Upper lobe of left lung (tissue), 4 donors: ENCODE measurements around the gene VANGL1.

Source experiments
- EP300 ChIP-seq, 4 donors: sonication (generic); formaldehyde crosslinking; IDR thresholded peaks; one replicate each; pipeline ENCODE4 v1.5.1; 2017; ENCODE audit warnings: antibody characterized with exemption in 4 of 4, control low read depth in 2 of 4
- POLR2A ChIP-seq, 4 donors: fragments of 450-650 bp; IDR thresholded peaks; one replicate each; pipeline ENCODE4 v1.5.1; 2016 to 2017; ENCODE audit warnings: antibody characterized with exemption in 4 of 4, mild to moderate bottlenecking in 2 of 4
- POLR2AphosphoS5 ChIP-seq, 2 donors: sonication (generic); formaldehyde crosslinking; IDR thresholded peaks; one replicate each; pipeline ENCODE4 v1.5.1; 2017; ENCODE audit warnings: antibody characterized with exemption in 2 of 2
- TF ChIP-seq, protein P1 (sequence below), 6 experiments: fragments of 450-650 bp in 4 of 6; fragments of 200-600 bp in 2 of 6; sonication (generic) in 2 of 6; IDR thresholded peaks; one replicate each; pipeline ENCODE4 v1.5.1; 2016 to 2019; ENCODE audit warnings: antibody characterized with exemption in 6 of 6

DNA sequence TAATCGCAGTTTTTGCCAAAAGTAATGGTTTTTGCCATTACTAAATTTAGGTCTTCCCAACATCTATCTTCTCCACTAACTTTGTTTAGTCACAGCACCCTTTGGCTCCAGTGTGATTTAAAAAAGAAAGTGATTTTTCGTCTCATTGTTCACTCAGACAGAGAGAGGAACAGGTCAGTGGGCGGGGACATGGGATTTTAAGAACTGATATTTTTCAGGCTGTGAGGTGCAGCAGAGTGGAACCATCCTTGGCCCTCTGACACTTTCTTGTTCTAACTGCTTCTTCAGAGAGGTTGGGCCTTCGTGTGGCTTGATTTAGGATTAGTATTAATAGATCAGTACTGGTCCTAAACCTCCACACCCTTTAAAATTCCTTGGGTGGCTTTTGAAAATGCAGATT lies 88.0 kb downstream of the VANGL1 start:
- TF ChIP-seq, protein P1, sequence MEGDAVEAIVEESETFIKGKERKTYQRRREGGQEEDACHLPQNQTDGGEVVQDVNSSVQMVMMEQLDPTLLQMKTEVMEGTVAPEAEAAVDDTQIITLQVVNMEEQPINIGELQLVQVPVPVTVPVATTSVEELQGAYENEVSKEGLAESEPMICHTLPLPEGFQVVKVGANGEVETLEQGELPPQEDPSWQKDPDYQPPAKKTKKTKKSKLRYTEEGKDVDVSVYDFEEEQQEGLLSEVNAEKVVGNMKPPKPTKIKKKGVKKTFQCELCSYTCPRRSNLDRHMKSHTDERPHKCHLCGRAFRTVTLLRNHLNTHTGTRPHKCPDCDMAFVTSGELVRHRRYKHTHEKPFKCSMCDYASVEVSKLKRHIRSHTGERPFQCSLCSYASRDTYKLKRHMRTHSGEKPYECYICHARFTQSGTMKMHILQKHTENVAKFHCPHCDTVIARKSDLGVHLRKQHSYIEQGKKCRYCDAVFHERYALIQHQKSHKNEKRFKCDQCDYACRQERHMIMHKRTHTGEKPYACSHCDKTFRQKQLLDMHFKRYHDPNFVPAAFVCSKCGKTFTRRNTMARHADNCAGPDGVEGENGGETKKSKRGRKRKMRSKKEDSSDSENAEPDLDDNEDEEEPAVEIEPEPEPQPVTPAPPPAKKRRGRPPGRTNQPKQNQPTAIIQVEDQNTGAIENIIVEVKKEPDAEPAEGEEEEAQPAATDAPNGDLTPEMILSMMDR (IDR thresholded peaks at IDR 0.05) = no peak
- no peak for TF ChIP-seq POLR2A (IDR thresholded peaks at IDR 0.05)
- no peak for TF ChIP-seq POLR2AphosphoS5 (IDR thresholded peaks at IDR 0.05)
- no peak for TF ChIP-seq EP300 (IDR thresholded peaks at IDR 0.05)
